ENCODE measurements around the gene FERD3L.
"Not testable (repeated sequence)": the region's sequence is repeated elsewhere in the genome, so short reads cannot be mapped to it uniquely, and the experiment has no call there.

FERD3L gene, protein sequence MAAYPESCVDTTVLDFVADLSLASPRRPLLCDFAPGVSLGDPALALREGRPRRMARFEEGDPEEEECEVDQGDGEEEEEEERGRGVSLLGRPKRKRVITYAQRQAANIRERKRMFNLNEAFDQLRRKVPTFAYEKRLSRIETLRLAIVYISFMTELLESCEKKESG

DNA sequence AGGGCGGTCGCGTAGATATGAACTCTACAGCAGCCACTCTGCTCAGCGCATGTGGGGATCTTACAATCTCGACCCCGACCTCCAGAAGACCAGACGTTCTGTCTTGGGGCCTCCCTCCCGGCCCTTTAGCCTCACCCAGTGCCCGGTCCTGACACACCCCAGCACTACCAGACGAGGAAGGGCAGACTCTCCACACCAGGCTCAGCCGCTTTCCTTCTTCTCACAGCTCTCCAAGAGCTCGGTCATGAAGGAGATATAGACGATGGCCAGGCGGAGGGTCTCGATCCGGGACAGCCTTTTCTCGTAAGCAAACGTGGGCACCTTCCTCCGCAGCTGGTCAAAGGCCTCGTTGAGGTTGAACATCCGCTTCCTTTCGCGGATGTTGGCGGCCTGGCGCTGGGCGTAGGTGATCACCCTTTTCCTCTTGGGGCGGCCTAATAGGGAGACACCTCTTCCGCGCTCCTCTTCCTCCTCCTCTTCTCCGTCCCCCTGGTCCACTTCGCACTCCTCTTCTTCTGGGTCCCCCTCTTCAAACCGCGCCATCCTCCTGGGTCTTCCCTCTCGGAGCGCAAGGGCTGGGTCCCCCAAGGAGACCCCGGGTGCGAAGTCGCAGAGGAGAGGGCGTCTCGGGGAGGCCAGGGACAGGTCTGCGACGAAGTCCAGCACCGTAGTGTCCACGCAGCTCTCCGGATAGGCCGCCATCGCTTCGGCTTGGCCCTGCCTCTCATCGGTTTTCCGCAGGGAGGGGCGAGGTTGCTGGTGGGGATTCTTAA lies at the start of gene FERD3L:
Gene FERD3L, minus strand, starts transcription at position 761 of the 773 bp plus-strand sequence. Its CDS starts 59 bp downstream, at position 702.
- no peak for DNase-seq

DNA sequence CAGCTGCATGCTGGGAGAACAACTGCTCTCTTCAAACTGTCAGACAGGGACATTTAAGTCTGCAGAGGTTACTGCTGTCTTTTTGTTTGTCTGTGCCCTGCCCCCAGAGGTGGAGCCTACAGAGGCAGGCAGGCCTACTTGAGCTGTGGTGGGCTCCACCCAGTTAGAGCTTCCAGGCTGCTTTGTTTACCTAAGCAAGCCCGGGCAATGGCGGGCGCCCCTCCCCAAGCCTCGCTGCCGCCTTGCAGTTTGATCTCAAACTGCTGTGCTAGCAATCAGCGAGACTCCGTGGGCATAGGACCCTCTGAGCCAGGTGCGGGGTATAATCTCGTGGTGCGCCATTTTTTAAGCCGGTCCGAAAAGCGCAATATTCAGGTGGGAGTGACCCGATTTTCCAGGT lies 49.2 kb upstream of the FERD3L start:
- DNase-seq, result not testable (repeated sequence)

DNA sequence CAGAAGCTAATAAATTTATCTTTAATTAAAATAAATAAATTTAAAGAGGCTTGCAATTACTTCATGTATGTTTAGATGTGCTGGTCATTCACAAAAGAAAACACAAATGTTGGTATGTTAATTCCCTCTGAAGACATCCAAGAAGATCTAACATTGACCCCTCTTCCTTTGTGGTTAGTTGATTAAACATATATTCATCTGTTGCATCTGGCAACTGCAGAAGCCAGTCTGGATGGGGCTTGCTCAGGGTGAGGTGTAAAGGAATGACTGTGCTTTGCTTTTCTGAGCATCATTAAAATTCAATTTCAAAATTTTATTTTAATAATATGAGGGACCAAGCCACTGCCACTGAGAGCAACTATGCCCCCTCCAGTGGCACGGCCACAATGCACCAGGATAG lies 36.4 kb upstream of the FERD3L start:
- no peak for DNase-seq

DNA sequence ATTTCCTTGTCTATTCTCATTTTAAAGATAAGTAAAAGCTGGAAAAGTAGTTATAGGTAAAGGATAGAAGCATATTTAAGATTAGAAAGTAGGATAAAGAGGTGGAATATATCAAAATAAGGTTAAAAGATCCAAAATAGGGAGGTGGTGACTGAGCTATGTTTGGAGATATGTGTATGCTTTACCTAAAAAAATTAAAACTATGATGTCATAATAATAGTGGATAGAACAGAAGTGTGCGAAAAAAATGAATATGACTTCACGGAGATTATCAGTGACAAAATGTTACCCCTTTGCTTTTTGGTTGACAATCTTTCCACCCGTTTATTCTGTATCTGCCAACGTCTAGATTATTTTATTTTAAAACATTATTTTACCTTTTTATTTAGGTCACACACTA lies 33.4 kb upstream of the FERD3L start:
- no peak for DNase-seq

DNA sequence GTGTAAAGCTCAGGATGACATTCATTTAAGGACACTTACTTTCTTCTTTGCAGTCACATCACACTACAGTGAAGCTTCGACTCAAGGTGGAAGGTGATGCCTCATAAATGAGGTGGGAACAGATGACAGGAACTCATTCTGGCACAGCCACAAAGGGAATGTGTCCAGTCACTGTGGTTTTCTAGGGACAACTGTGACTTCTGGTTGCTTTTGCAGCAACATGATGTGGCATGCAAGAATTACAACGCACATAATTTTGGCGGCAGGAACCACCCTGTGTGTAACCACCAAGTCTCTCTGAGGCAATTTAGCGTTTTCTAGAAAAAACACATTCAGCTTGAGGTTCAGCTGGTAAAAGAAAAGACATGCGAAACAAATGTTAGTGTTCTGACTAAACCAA lies 32.0 kb upstream of the FERD3L start:
- no peak for DNase-seq

DNA sequence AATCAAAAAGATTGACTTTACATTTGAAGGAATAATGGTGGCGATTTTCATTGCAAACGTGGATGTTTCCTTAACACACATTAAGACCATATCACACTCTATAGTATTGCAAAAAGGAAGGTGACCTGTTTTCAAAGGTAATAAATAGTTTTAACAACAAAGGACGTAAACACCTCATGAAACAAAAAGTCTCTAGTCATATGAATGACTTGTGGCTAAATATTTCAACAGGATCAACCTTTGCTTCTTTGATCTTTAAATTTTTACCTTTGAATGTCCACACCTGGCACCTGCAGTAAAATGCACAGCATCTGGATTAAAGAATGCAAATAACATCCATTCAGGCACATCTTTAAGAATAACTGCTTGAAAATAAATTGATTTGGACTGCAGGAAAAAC lies 30.0 kb upstream of the FERD3L start:
- DNase-seq, result no peak

DNA sequence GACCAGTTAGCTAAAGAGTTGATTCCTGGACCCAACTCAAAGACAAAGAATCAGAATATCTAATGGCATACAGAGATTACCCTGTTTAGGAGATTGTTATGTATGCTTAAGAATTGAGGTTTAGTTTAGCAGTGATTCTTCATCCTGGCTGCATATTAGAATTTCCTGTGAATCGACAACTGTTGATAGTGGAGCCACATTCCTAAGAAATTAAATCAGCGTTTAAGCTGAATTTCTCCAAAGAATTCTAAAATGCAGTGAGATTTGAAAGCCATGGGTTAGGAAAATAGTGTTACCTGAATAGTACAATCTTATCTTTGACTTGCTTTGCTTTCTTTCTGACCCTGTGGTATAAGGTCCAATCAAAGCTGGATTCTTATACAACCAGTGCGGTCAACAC lies 16.4 kb upstream of the FERD3L start:
- no peak for DNase-seq

DNA sequence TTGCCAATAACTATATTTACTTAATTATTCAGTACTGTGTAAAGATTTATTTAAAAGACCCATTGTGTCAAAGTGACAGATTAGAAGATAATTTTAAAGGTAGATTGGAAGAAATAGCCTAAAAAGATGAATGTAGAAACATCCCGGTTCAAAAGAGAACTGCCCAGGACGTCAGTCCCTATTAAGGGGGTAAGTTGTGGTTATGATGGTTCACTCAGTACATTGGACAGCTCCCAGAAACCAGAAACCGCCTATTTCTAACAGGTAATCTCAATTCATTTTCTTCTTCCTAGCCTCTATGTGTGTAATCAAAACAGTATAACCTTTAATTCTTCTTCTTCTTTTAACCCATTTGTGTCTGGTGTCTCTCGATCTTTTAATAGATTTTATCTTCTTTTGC lies 1.5 kb upstream of the FERD3L start:
- DNase-seq, result no peak

DNA sequence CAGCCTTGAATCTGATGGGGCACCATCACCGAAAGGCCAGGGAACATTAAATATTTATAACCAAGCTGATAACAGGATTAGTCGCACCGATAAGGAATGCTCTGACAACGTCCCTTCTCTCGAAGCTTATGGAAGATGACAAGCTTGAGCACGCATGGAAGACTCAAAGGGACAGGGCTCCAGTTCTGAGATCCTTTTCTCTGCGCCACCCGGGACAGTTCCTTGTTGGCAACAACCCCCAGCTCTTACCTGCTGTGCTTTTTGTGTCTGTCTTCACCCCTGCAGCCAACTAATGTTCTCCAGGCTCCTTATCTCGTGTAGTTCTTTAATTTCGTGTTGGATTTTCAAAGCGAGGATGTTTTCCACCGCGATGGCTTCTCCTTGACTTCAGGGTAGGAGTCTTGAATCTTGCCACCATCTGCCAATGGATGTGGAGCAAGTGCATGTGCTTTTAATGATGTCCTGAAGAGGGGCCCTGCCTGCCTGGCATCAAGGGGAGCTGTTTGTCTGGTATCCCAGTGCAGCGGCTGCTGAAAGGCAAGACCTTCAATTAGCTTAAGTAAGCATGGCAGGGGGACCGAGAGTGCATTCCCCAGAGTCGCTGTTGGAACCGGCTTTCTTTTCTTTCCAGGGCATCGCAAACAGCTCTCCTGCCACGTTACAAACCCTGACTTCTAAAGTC lies 354 bp upstream of the FERD3L start:
- DNase-seq, result no peak

DNA sequence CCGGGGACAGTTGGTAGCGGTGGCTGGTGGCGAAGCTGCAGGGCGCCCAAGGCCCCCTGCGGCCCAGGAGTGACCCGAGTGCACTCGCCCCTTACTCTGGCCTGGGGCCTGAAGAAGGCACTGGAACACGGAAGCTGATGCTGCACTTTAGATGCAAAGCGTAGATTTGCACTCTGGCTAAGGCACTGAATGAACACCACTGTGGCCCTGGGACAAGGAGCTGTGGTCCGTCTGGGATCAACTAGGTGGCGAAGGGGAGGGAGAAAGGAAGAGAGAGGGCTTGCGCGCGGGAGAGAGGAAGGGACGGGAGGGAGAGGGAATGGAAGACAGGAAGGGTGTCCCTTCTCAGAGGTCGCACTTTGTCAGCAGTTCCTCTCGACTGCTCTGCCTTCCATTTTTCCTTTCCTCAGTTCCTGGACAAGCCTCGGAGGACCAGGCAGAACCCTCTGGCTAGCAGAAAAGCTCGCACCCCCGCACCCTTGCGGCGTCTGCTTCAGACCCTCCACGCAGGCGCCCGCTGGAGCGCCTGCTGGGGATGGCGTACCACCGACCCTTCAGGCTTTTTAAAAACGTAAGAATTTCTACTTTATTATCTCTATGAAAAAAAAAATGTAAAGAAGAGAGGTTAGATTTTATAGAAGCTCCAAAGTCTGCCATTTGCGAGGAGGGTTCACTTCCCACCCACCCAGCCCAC lies 1.2 kb downstream of the FERD3L start:
- no peak for DNase-seq

DNA sequence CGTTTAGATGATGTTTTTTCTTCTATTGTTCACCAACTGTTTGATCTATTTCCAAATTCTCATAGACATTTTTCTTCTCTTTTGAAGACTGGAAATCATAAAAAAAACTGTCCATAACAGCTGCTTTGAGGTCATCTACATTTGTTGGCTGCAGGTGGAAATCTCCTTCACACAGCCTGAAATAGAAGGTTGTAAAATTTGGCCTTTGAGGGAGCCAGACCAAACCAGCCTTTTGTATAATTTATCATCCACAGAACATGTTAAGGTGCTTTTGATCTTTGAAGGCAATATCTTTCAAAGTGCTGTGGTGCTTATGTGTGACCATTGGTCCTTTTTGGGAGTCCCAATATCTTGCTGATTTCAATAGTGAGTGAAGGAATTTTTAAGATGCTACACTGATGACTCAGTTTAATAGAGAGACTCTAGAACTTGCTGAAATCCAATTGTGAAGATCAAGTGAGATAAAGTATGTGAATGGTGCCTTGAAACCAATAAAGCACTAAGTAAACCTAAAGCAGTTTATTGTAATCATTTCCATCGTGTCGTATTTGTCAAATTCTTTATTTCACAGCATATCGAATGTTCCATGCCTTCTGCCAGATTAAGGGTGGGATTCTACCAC lies 5.4 kb downstream of the FERD3L start:
- DNase-seq, result no peak

DNA sequence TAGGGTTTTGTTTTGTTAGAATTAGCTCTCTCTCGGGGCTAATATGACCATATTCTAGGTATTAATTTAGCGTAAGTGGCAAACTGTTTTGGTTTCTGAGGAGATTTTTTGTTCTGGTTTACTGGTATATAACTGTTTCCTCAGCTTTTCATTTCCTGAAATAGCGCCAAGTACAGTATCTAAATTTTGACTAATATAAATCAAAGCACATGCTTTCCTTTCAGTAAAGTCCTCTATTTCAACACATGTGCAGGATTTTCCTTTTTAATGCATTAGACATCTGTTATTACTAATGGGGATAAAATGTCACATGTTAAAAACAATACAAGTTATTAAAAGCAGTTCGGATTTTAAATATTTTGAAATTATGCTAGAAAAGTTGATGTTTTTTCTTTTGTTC lies 11.3 kb downstream of the FERD3L start:
- no peak for DNase-seq

DNA sequence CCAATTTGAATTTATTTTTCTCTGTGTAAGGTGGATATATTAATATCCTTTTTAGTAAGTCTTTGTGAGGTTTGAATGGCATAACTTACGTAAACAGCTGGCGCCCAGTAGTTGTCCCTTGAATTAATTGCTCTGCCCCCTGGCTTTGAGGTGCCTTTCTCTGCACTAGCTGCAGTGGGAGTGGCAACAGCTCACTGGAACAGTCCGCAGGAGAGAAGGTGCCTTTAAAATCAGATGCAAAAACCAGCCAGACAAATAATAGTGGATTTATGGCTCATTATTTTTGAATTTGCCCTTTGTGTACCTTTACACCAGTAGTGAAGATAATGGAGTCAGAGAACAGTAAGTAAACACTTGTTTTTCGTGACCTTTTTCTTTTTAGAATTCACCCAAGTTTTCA lies 11.8 kb downstream of the FERD3L start:
- DNase-seq, result no peak

DNA sequence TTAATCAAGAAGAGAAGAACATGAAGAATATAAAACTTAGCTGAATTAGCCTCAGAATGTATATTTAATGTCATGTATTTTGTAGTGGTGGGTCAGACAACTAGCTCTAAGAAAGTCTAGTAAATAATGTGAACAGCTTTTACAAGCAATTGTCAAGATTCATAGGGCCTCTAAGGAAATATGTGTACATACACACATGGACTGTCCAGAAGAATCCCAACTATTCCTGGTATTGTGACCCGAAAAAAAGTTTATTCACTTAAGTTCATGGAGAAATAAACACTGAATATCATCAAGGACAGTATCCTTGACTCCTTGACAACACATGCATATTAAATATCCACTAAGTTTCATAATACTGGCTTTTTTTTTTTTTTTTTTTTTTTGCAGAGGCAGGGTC lies 16.4 kb downstream of the FERD3L start:
- no peak for DNase-seq

DNA sequence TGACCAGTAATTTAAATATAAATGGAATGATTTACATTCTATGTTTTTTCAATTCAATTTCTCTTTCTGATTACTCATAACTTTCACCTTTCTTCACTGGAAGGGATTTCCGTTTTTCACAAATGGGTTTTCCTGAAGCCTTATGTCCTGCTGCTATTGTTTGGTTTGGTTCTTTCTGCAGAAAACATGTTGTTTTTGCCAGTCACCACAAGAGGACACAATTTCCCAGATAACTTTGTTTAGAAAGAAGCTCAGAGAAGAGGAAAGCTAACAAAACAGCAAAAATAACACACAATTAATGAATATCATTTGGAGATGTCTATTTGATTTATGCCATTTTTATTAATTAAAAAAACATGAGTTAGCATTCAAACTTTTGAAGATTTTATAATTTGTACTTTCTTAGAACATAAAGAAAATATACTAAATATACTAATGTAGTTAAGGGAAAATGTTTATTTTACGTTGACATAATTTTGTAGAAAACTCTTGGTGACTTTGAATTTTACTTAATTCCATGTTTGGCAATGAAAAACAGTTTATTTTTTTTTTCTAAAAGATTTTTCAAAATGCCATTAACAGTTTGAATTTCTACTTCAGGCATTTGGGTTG lies 23.1 kb downstream of the FERD3L start:
- DNase-seq, result no peak

DNA sequence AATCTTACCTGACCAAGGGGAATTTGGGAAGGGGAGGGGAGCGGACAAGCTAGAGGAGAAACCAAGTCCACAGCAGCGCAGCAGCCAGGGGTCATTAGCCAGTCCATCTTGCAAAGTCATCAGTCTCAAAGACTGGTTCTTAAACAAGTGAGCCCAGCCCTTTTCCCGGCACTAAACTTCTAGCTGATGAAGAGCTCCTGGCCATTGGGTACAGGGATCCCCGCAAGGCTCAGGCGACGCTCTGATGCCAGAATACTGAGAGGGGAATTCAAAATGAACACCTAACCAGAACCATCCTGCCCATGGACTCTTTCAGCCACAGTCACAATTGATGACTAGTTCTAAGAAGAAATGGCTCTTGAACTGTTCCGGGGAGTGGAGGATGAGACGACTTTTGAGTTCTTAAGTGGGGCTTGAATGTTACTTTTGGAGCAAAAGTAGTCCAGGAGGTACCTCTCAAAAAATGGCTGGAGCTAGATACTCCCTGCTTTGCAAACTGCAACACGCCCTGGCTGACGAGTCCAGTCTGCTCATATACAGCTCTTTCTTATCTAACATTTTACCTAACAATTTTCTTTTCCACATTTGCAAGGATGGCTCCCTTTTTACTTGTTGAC lies 25.2 kb downstream of the FERD3L start:
- DNase-seq, result no peak

DNA sequence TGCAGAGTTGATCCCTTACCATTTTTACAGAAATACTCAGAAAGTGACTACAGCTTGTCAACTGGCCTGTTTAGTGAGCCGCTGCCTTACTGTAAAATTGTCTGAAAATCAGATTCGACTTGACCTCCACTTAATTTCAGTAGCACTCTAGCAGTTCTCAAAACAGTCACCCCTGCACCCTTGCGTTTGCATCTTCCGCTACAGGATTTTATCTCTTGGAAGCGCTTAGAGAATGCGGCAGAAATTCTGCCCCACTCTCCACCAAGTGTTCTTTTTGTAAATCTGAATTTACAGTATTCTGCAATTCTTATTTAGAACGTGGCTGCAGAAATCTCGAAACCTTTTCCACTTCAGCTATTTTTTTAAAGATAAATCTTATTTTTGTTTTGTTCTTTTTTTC lies 25.8 kb downstream of the FERD3L start:
- DNase-seq, result no peak

DNA sequence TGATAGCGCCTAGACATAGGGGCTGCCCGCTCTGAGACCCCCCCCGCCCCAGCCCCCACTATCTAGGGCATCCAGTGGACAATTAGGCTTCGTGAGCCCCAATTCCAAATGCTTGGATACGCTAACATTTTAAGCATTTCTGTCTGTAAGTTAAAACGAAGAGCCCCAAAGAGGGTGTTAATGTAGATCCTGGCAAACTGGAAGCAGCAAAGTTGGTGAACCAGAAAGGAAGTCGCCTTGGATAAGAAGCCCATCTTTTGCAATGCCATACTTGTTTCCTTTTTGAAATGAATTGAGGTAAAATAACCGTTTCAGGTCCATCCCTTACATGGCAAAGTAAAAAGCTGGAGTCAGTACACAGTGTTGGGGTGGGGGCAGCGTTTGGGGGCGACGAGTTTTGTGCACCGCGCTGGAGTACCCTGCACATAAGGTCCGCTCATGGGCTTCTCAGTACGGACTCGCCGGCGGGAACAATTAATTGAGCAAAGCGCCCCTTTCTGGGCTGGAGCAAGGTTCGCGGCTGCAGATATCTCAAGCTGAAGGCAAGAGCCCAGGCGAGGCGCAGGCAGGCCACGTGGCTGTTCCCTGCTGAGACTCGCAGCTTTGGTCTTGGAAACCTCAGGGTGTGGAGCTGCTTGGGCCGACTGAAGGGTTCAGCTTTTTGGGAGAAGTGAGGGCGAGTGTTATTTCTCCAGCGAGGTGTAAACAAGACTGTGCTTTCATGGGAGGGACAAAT lies 26.4 kb downstream of the FERD3L start:
- no peak for DNase-seq

DNA sequence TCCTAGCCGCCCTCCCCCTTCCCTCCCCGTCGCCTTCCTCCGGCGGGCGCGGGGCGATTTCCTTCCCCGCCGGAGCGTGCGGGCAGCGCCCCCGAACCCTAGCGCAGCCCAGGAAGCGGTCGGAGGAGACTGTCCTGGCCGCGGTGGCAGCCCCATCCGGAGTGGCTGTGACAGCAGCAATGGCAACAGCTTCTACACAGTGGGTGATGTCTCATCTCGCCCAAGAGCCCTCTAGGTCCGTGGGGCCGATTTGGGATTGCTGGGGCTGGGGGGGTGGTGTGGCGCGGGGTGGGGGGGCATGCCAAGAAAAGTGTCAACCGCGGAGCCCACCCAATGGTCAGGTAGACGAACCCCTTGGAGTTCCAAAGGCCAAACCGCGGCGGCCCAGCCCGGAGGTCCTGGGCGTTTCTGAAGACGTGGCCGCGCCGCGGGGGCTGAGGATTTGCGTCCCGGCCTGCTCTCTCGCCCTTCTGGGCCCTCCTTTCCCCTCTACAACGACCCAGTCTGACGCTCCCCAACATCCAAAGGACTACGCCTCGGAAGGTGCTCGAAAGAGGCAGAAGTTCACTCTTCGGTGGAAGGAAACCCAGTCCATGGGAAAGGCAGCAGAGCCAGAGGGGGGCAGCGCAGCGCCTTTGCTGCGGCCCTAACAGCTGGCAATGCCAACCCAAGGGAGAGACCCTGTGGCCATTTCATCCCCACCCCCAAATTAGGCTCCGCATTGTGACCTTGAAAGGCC lies 27.2 kb downstream of the FERD3L start:
- no peak for DNase-seq

DNA sequence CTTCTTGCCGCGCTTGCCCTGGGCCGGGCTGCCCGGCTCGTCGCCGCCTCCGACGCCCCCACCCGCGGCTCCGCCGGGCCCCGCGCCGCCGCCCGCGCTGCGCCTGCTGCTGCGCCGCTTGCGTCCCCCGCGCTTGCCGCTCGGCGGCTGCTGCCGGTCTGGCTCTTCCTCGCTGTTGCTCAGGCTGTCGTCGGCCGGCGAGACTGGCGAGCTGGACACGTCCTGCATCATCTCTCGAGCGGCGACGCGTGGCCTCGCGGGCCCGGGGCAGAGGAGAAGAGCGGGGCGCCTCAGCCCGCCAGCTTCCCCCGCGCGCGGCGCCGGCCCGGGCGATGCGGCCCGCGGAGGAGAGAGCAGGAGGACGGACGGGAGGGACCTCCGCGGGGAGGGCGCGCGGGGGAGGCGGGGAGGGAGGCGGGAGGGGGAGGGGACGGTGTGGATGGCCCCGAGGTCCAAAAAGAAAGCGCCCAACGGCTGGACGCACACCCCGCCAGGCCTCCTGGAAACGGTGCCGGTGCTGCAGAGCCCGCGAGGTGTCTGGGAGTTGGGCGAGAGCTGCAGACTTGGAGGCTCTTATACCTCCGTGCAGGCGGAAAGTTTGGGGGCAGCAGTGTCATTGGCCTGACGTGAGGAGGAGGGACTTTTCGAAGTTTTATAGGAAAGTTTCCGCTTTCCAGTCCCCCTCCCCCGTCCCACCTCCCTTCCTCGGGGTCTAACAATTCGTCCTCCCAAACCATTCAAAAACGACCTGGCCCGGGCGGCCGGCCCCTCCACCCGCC lies 27.9 kb downstream of the FERD3L start, which contains the start of gene TWIST1:
Gene TWIST1, minus strand, starts transcription at position 546 of the 779 bp plus-strand sequence. Its CDS starts 315 bp downstream, at position 231.
- no peak for DNase-seq
